ENCODE results near the gene HCFC1. TPM values are rescaled to one million over a fixed set of nuclear protein-coding genes. Genes with fewer than 3 reads are reported as not detected.

The HCFC1 gene
- total and polyA plus RNA-seq, 2 of the 8 experiments (the other 6 are each of a cell fraction or from before 2014, with no cell fraction given): 24.9 to 117 TPM

- TF ChIP-seq SIN3A (conservative IDR thresholded peaks at IDR 0.05 in 1 of 2, IDR thresholded peaks at IDR 0.05 in 1 of 2; ENCODE audit: low read depth in 1 of 2, low read length in 2 of 2): no peak
These were observed 37.9 kb downstream of the HCFC1 start (continued) for GRCh38 chrX:153933748-153934147.
